Adrenal gland (tissue), 12 donors: ENCODE data around the gene DSCAML1. TPM values are rescaled to one million over a fixed set of nuclear protein-coding genes. Genes with fewer than 3 reads are reported as not detected.

Experiments
- DNase-seq, 7 donors: peaks; one replicate each; pipeline ENCODE4 v3.0.0-alpha.2; 2019 to 2020
- H3K27ac ChIP-seq, 5 donors: fragments of 200-600 bp; sonication (generic) in 4 of 5; 1 replicate in 3 of 5; 2 replicates in 2 of 5; pipeline versions ENCODE4 v1.5.1 to v1.8.0; 2016 to 2020; ENCODE audit warnings: mild to moderate bottlenecking in 1 of 5
- H3K27me3 ChIP-seq: fragments of 200-600 bp; 2 replicates; pipeline ENCODE4 v1.8.0; 2021
- H3K36me3 ChIP-seq, 2 donors: fragments of 200-600 bp; replicated peaks in 1 of 2; 1 replicate in 1 of 2; 2 replicates in 1 of 2; pipeline versions ENCODE4 v1.5.1 to v1.8.0; 2018 to 2022
- H3K4me1 ChIP-seq, 2 donors: fragments of 200-600 bp; replicated peaks in 1 of 2; 1 replicate in 1 of 2; 2 replicates in 1 of 2; pipeline versions ENCODE4 v1.5.1 to v1.8.0; 2018 to 2021
- H3K4me3 ChIP-seq, 4 donors: fragments of 200-600 bp; sonication (generic) in 3 of 4; one replicate each; pipeline ENCODE4 v1.5.1; 2016 to 2018
- H3K9me3 ChIP-seq, 3 donors: fragments of 200-600 bp; sonication (generic) in 1 of 3; replicated peaks in 1 of 3; 1 replicate in 2 of 3; 2 replicates in 1 of 3; pipeline versions ENCODE4 v1.5.1 to v1.8.0; 2016 to 2021
- POLR2A ChIP-seq, 2 donors: fragments of 450-650 bp; IDR thresholded peaks; one replicate each; pipeline ENCODE4 v1.6.1; 2017; ENCODE audit warnings: antibody characterized with exemption in 2 of 2, mild to moderate bottlenecking in 2 of 2, moderate library complexity in 1 of 2
- WGBS, 4 donors: extraction: QIAGEN DNeasy Blood & Tissue Kit in 2 of 4; methylation state at CpG; one replicate each; pipeline versions ENCODE4 v1.1.5 to v1.1.7; 2013 to 2017; 5-methylcytosine and 5-hydroxymethylcytosine counted together
- intact Hi-C, 2 donors: fragments of 100-400 bp; cut with DNase I; formaldehyde crosslinking; loops; one replicate each; pipeline versions ENCODE4 v1.14.1 to v1.15.0; 2022 to 2023
- polyA plus RNA-seq, 3 donors: library from polyadenylated mRNA; stranded (reverse); fragments of 200-250 nt in 2 of 3; fragments of 350-450 nt in 1 of 3; fragmentation: Illumina TruSeq in 1 of 3; extraction: RNeasy Lipid Tissue Mini Kit (QIAGEN cat#74804) in 1 of 3; gene quantifications; one replicate each; pipeline ENCODE4 v1.2.3, GENCODE V29; 2013 to 2014
- total RNA-seq, 9 donors: library from RNA; depleted of rRNA in 4 of 9; stranded (reverse); fragments of >200 nt in 4 of 9; fragments of 120-200 nt in 1 of 9; fragmentation: NEBNext Ultra II Directional in 1 of 9; extraction: Animal tissue kit (Norgen Biotek cat#: 25700) in 1 of 9; gene quantifications; one replicate each; pipeline versions ENCODE4 v1.1.0 to v1.2.4, GENCODE V29; 2013 to 2023
- TF ChIP-seq, protein P1 (sequence below), 6 experiments: fragments of 450-650 bp in 4 of 6; fragments of 200-600 bp in 2 of 6; sonication (generic) in 1 of 6; IDR thresholded peaks; 1 replicate in 5 of 6; 2 replicates in 1 of 6; pipeline versions ENCODE4 v1.5.1 to v1.8.0; 2016 to 2021; ENCODE audit warnings: antibody characterized with exemption in 6 of 6, mild to moderate bottlenecking in 2 of 6, moderate library complexity in 1 of 6
- donor health status: healthy with polysubstance abuse.
- donor health status: Bipolar disorder and iron deficiency.
- donor health status: DM: yes; HTN: yes; CAD: no.
- donor health status: DM: no; HTN: no; CAD: no.
- donor health status: DM: no; HTN: no; CAD: no.
- donor health status: DM: yes; HTN: yes; CAD: no.

The DSCAML1 gene
- total and polyA plus RNA-seq, 12 donors, result 0.09 to 1.9 (median 0.55) TPM; not detected in 1

DNA sequence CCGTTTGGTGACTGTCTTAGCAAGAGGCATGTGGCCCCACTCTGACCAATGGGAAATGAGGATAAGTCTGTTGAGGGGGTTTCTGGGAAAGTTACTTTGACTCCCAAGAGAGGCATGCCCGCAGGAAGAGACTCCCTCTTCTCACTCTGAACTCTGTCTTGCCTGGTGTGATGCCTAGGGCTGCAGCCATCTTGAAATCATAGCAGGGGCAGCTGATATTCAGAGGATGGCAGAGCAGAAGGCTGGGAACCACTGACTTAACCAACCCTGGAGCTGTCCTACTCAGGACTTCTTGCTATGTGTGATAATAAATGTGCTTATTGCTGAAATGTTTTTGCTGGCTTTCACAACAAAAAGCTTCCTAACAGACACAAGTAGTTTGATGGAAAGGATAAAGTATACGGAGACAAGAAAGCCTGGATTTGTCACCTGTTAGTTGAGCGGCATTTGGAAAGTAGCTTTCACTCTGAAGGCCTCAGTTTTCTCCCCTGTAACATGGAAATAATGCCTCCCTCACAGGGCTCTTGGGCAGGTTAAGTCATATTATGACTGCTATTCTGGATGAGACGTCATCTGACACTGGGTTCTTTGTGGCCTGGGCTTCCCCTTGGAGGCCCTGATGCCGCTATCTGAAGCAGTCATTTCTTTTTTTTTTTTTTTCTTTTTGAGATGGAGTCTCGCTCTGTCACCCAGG is 340.8 kb downstream of the DSCAML1 start:
- 81 to 90% (median 86%) methylated on average over 7 of the region's 7 CpGs for WGBS, 4 donors
- TF ChIP-seq, protein P1, sequence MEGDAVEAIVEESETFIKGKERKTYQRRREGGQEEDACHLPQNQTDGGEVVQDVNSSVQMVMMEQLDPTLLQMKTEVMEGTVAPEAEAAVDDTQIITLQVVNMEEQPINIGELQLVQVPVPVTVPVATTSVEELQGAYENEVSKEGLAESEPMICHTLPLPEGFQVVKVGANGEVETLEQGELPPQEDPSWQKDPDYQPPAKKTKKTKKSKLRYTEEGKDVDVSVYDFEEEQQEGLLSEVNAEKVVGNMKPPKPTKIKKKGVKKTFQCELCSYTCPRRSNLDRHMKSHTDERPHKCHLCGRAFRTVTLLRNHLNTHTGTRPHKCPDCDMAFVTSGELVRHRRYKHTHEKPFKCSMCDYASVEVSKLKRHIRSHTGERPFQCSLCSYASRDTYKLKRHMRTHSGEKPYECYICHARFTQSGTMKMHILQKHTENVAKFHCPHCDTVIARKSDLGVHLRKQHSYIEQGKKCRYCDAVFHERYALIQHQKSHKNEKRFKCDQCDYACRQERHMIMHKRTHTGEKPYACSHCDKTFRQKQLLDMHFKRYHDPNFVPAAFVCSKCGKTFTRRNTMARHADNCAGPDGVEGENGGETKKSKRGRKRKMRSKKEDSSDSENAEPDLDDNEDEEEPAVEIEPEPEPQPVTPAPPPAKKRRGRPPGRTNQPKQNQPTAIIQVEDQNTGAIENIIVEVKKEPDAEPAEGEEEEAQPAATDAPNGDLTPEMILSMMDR (IDR thresholded peaks at IDR 0.05), result no peak
- no peak for TF ChIP-seq POLR2A (IDR thresholded peaks at IDR 0.05)
- intact Hi-C loops, result no loop called here
- Histone ChIP-seq H3K4me1 (no peaks in the 10 kb centered on the region), H3K36me3 (no peaks in the 10 kb centered on the region), H3K9me3 (no peaks in the 10 kb centered on the region), H3K4me3 (no peak overlapping the region), H3K27me3 (no peaks in the 10 kb centered on the region), H3K27ac (no peak overlapping the region)
- no peak for DNase-seq

DNA sequence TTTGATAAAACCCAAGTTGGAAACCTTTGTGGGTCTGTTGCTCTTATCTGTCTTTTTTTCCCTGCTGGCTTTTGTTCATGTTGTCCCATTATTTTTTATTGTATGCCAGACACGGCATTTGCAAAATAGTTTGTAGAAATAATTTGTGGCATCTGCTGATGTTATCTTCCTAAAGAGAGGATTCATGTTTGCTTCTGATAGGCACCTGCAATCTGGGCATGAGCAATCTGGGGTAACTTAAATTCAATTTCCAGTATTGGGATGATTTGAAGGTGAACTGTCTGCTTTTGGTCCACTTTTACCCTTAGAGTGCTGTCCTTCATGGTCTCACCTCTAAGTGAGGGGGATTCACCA is 342.5 kb downstream of the DSCAML1 start:
- Histone ChIP-seq H3K4me1 (no peaks in the 10 kb centered on the region), H3K27ac (no peak overlapping the region), H3K36me3 (no peaks in the 10 kb centered on the region), H3K9me3 (no peaks in the 10 kb centered on the region), H3K27me3 (no peaks in the 10 kb centered on the region), H3K4me3 (no peak overlapping the region)
- 72 to 88% (median 79%) methylated on average over 1 of the region's 1 CpG for WGBS, 4 donors
- intact Hi-C loops, result no loop called here
- TF ChIP-seq, protein P1 (IDR thresholded peaks at IDR 0.05), result no peak
- no peak for TF ChIP-seq POLR2A (IDR thresholded peaks at IDR 0.05)
- DNase-seq, result no peak

DNA sequence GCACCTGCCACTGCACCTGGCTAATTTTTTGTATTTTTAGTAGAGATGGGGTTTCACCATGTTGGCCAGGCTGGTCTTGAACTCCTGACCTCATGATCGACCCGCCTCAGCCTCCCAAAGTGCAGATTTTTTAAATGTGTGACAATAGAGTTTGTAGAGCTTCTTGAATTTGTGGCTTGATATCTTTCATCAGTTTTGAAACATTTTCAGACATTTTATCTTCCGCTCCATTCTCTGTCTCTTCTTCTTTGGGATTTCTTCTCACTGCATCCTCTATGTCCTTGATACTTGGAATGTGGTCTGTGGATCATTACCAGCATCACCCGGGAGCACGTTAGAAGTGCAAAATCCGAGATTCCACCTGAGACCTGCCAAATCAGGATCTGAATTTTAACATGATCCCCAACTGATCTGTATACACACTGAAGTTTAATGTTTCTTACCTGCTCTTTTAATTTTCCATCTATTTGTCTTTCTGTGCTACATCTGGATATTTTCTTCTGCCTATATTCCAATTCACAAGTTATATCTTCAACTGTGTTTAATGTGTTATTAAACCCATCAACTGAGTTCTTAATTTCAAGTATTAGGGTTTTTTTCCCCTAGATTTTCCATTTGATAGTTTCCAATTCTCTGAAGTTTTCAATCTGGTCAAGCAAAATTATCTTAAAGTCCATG is 343.0 kb downstream of the DSCAML1 start:
- TF ChIP-seq POLR2A (IDR thresholded peaks at IDR 0.05), result no peak
- TF ChIP-seq, protein P1 (IDR thresholded peaks at IDR 0.05), result no peak
- DNase-seq, result no peak
- no peak overlapping the region for H3K27ac ChIP-seq
- intact Hi-C loops, result no loop called here
- no peaks in the 10 kb centered on the region for H3K27me3 ChIP-seq
- no peak overlapping the region for H3K4me3 ChIP-seq
- no peaks in the 10 kb centered on the region for H3K4me1 ChIP-seq
- WGBS, 4 donors, result 87 to 98% (median 92%) methylated on average over 6 of the region's 6 CpGs
- no peaks in the 10 kb centered on the region for H3K9me3 ChIP-seq
- H3K36me3 ChIP-seq, result no peaks in the 10 kb centered on the region

DNA sequence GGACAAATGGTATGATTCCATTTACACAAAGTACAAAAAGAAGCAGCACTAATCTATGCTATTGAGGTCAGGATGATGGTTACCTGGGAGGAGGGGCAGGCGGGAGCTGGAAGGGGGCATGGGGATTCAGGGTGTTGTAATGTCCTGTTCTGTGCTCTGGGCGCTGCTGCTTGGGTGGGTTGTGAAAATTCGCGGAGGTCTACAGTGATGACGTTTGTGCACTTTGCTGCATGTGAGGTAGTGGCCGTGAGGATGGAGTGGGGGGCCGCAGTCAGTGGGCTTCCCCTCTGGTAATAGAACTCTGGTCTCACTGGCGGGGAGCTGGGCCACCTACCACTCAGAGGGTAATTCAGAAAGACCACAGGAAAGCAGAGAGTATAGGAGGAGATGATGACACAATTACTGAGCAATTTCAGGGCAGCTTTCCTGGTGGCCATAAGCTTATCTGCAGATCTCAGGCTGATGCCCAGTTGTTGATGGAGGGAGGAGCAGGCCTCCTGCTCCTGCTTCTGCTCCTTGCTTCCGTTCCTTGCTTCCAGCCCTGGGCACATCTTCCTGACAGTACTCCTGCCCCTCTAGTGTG is 347.8 kb downstream of the DSCAML1 start:
- no peaks in the 10 kb centered on the region for H3K4me1 ChIP-seq
- H3K4me3 ChIP-seq, result no peak overlapping the region
- H3K36me3 ChIP-seq, result no peaks in the 10 kb centered on the region
- intact Hi-C loops, result no loop called here
- H3K27ac ChIP-seq, result no peak overlapping the region
- TF ChIP-seq, protein P1 (IDR thresholded peaks at IDR 0.05), result no peak
- no peak for TF ChIP-seq POLR2A (IDR thresholded peaks at IDR 0.05)
- no peaks in the 10 kb centered on the region for H3K9me3 ChIP-seq
- no peak for DNase-seq
- no peaks in the 10 kb centered on the region for H3K27me3 ChIP-seq
- WGBS, 4 donors, result 80 to 86% (median 85%) methylated on average over 9 of the region's 9 CpGs
